ENCODE measurements around the gene DDI2.

The DDI2 gene

GRCh38 chr1:15617173-15618076 lies at the start of gene DDI2:
DDI2 (plus strand) TSS chr1:15617458; CDS start chr1:15617671, 213 bp downstream.
- no peak for TF ChIP-seq Cebpa-rat (IDR thresholded peaks at IDR 0.05)
- no peaks in the 10 kb centered on the region for H3K27me3 ChIP-seq
- peak within 1 kb of the TSS; percentile 93 to 99 (median 98) for H3K9ac ChIP-seq
- peaks cover 16 to 42% (median 25%) of the 10 kb centered on the region in 11 experiments; a peak in 21 of 22 replicates for H4K20me1 ChIP-seq
- H3K36me3 ChIP-seq, result peaks cover 0 to 24% (median 15%) of the 10 kb centered on the region in 11 experiments; a peak in 14 of 22 replicates
- no peaks in the 10 kb centered on the region for H3K9me3 ChIP-seq (replicated peaks in 1 of 11)
- peak within 1 kb of the TSS; percentile 82 to 97 (median 92) for H3K4me2 ChIP-seq
- H3K4me3 ChIP-seq, result peak within 1 kb of the TSS; percentile 83 to 100 (median 98)
- peak within 1 kb of the TSS; percentile 89 to 99 (median 98) for H3K27ac ChIP-seq
- peaks cover 38 to 54% (median 44%) of the 10 kb centered on the region in 10 experiments for H3K4me1 ChIP-seq

GRCh38 chr1:15568387-15569073 lies 48.7 kb upstream of the DDI2 start:
- Histone ChIP-seq H3K36me3 (peaks cover 46 to 74% (median 66%) of the 10 kb centered on the region in 11 experiments), H3K27ac (peak overlapping the region in 3 of 11 experiments; percentile 16 to 88 (median 86); a peak in 3 of 22 replicates), H3K9ac (no peak overlapping the region), H3K9me3 (replicated peaks in 1 of 11) (no peaks in the 10 kb centered on the region), H3K4me3 (no peak overlapping the region), H3K4me2 (0 out of 22 replicates have a peak overlapping the region, but pooled peaks of 1 of the 11 experiments have one; percentile 25), H3K4me1 (peaks cover 31 to 67% (median 43%) of the 10 kb centered on the region in 10 experiments), H4K20me1 (no peaks in the 10 kb centered on the region), H3K27me3 (no peaks in the 10 kb centered on the region)
- TF ChIP-seq Cebpa-rat (IDR thresholded peaks at IDR 0.05), result no peak

GRCh38 chr1:15570861-15571260 lies 46.4 kb upstream of the DDI2 start:
- Histone ChIP-seq H4K20me1 (no peaks in the 10 kb centered on the region), H3K36me3 (peaks cover 30 to 67% (median 51%) of the 10 kb centered on the region in 11 experiments), H3K4me2 (peak overlapping the region; percentile 46 to 80 (median 62)), H3K4me3 (no peak overlapping the region), H3K9ac (peak overlapping the region in 3 of 11 experiments; percentile 57 to 75 (median 73); a peak in 6 of 22 replicates), H3K9me3 (replicated peaks in 1 of 11) (no peaks in the 10 kb centered on the region), H3K4me1 (peaks cover 33 to 58% (median 41%) of the 10 kb centered on the region in 10 experiments), H3K27me3 (no peaks in the 10 kb centered on the region), H3K27ac (peak overlapping the region in 10 of 11 experiments; percentile 73 to 89 (median 81); a peak in 20 of 22 replicates)
- peak in 2 of 11 experiments; percentile 19 to 50; a peak in 2 of 22 replicates for TF ChIP-seq Cebpa-rat (IDR thresholded peaks at IDR 0.05)

GRCh38 chr1:15571266-15571665 lies 46.0 kb upstream of the DDI2 start:
- H4K20me1 ChIP-seq, result no peaks in the 10 kb centered on the region
- H3K4me3 ChIP-seq, result no peak overlapping the region; a peak in 1 of 20 replicates
- H3K36me3 ChIP-seq, result peaks cover 26 to 67% (median 47%) of the 10 kb centered on the region in 11 experiments
- H3K27ac ChIP-seq, result peak overlapping the region; percentile 22 to 89 (median 80); a peak in 21 of 22 replicates
- no peaks in the 10 kb centered on the region for H3K9me3 ChIP-seq (replicated peaks in 1 of 11)
- TF ChIP-seq Cebpa-rat (IDR thresholded peaks at IDR 0.05), result no peak
- no peaks in the 10 kb centered on the region for H3K27me3 ChIP-seq
- H3K4me1 ChIP-seq, result peaks cover 33 to 58% (median 41%) of the 10 kb centered on the region in 10 experiments
- peak overlapping the region; percentile 46 to 80 (median 62) for H3K4me2 ChIP-seq
- peak overlapping the region in 10 of 11 experiments; percentile 45 to 75 (median 64); a peak in 14 of 22 replicates for H3K9ac ChIP-seq

GRCh38 chr1:15573477-15573876 lies 43.8 kb upstream of the DDI2 start:
- Histone ChIP-seq H4K20me1 (no peaks in the 10 kb centered on the region), H3K36me3 (peaks cover 4 to 45% (median 25%) of the 10 kb centered on the region in 11 experiments), H3K4me2 (peak overlapping the region in 10 of 11 experiments; percentile 46 to 80 (median 66); a peak in 18 of 22 replicates), H3K4me3 (no peak overlapping the region), H3K9ac (peak overlapping the region in 4 of 11 experiments; percentile 1 to 39 (median 27); a peak in 5 of 22 replicates), H3K27ac (peak overlapping the region; percentile 7 to 89 (median 80); a peak in 17 of 22 replicates), H3K4me1 (peaks cover 42 to 75% (median 53%) of the 10 kb centered on the region in 10 experiments), H3K9me3 (replicated peaks in 1 of 11) (no peaks in the 10 kb centered on the region), H3K27me3 (no peaks in the 10 kb centered on the region)
- no peak for TF ChIP-seq Cebpa-rat (IDR thresholded peaks at IDR 0.05)

GRCh38 chr1:15574741-15575140 lies 42.5 kb upstream of the DDI2 start:
- no peak for TF ChIP-seq Cebpa-rat (IDR thresholded peaks at IDR 0.05)
- no peak overlapping the region for H3K4me2 ChIP-seq
- H3K9ac ChIP-seq, result no peak overlapping the region
- no peaks in the 10 kb centered on the region for H3K27me3 ChIP-seq
- H3K4me3 ChIP-seq, result no peak overlapping the region
- H3K9me3 ChIP-seq (replicated peaks in 1 of 11), result no peaks in the 10 kb centered on the region
- peaks cover 0 to 32% (median 12%) of the 10 kb centered on the region in 11 experiments; a peak in 17 of 22 replicates for H3K36me3 ChIP-seq
- peak overlapping the region in 2 of 11 experiments; percentile 22 to 86; a peak in 2 of 22 replicates for H3K27ac ChIP-seq
- peaks cover 51 to 75% (median 65%) of the 10 kb centered on the region in 10 experiments for H3K4me1 ChIP-seq
- no peaks in the 10 kb centered on the region for H4K20me1 ChIP-seq

- Histone ChIP-seq H3K27me3 (no peaks in the 10 kb centered on the region), H3K36me3 (peaks cover 0 to 23% (median 7%) of the 10 kb centered on the region in 11 experiments; a peak in 7 of 22 replicates), H4K20me1 (no peaks in the 10 kb centered on the region), H3K4me2 (no peak overlapping the region), H3K9me3 (replicated peaks in 1 of 11) (no peaks in the 10 kb centered on the region), H3K4me3 (no peak overlapping the region), H3K4me1 (peaks cover 45 to 75% (median 64%) of the 10 kb centered on the region in 10 experiments), H3K9ac (no peak overlapping the region), H3K27ac (0 out of 22 replicates have a peak overlapping the region, but pooled peaks of 1 of the 11 experiments have one; percentile 22)
- no peak for TF ChIP-seq Cebpa-rat (IDR thresholded peaks at IDR 0.05)
These were observed 41.6 kb upstream of the DDI2 start for GRCh38 chr1:15575549-15576150.

- Histone ChIP-seq H3K9me3 (replicated peaks in 1 of 11) (no peaks in the 10 kb centered on the region), H3K4me2 (peak overlapping the region in 10 of 11 experiments; percentile 6 to 89 (median 40); a peak in 14 of 22 replicates), H3K4me1 (peaks cover 27 to 59% (median 43%) of the 10 kb centered on the region in 10 experiments), H3K36me3 (peaks cover 0 to 20% (median 7%) of the 10 kb centered on the region in 11 experiments; a peak in 6 of 22 replicates), H3K27ac (peak overlapping the region in 8 of 11 experiments; percentile 14 to 57 (median 39); a peak in 14 of 22 replicates), H3K4me3 (no peak overlapping the region), H3K9ac (peak overlapping the region in 3 of 11 experiments; percentile 23 to 29 (median 28); a peak in 3 of 22 replicates), H4K20me1 (no peaks in the 10 kb centered on the region), H3K27me3 (no peaks in the 10 kb centered on the region)
- no peak for TF ChIP-seq Cebpa-rat (IDR thresholded peaks at IDR 0.05)
These were observed 39.6 kb upstream of the DDI2 start for GRCh38 chr1:15577691-15578090.

All from BLaER1 treated with 17β-estradiol and CSF1 and Interleukin-3, amounts not matched to agents 10 nM and 100 nM (cell line).